Uterus (tissue), 2 donors: ENCODE results near the gene CEP20.

Source experiments
- POLR2A ChIP-seq, 2 donors: fragments of 450-650 bp; IDR thresholded peaks; one replicate each; pipeline ENCODE4 v1.6.1; 2016; ENCODE audit warnings: antibody characterized with exemption in 2 of 2, mild to moderate bottlenecking in 1 of 2, moderate library complexity in 1 of 2
- TF ChIP-seq, protein P1 (sequence below), 4 experiments: fragments of 200-600 bp in 2 of 4; fragments of 450-650 bp in 2 of 4; sonication (generic) in 2 of 4; IDR thresholded peaks; one replicate each; pipeline ENCODE4 v1.5.1; 2016 to 2019; ENCODE audit warnings: antibody characterized with exemption in 4 of 4, mild to moderate bottlenecking in 2 of 4, moderate library complexity in 1 of 4

- TF ChIP-seq, protein P1, sequence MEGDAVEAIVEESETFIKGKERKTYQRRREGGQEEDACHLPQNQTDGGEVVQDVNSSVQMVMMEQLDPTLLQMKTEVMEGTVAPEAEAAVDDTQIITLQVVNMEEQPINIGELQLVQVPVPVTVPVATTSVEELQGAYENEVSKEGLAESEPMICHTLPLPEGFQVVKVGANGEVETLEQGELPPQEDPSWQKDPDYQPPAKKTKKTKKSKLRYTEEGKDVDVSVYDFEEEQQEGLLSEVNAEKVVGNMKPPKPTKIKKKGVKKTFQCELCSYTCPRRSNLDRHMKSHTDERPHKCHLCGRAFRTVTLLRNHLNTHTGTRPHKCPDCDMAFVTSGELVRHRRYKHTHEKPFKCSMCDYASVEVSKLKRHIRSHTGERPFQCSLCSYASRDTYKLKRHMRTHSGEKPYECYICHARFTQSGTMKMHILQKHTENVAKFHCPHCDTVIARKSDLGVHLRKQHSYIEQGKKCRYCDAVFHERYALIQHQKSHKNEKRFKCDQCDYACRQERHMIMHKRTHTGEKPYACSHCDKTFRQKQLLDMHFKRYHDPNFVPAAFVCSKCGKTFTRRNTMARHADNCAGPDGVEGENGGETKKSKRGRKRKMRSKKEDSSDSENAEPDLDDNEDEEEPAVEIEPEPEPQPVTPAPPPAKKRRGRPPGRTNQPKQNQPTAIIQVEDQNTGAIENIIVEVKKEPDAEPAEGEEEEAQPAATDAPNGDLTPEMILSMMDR (IDR thresholded peaks at IDR 0.05): no peak
- no peak for TF ChIP-seq POLR2A (IDR thresholded peaks at IDR 0.05)
Observed at GRCh38 chr16:15925631-15926030, 37.2 kb upstream of the CEP20 start.
